GM21528 (cell line): ENCODE results near the gene EXOG.

ENCODE experiments used
- ATAC-seq: cut with Tn5 transposase; IDR thresholded peaks from one replicate; pipeline ENCODE4 v1.9.1; 2021; ENCODE audit warnings: mild to moderate bottlenecking, moderate library complexity; ENCODE audit not compliant: unreplicated experiment, low FRiP score

EXOG gene

GRCh38 chr3:38472342-38472741 is 23.8 kb upstream of the EXOG start:
- ATAC-seq: no peak

- ATAC-seq: no peak
Measured at GRCh38 chr3:38473229-38473628, 22.9 kb upstream of the EXOG start.

GRCh38 chr3:38474928-38475605 is 21.1 kb upstream of the EXOG start:
- no peak for ATAC-seq

- ATAC-seq: no peak
Measured at GRCh38 chr3:38475716-38476115, 20.4 kb upstream of the EXOG start.

GRCh38 chr3:38476157-38476756 is 19.9 kb upstream of the EXOG start:
- no peak for ATAC-seq

GRCh38 chr3:38477057-38477820 is 18.9 kb upstream of the EXOG start:
- no peak for ATAC-seq

GRCh38 chr3:38477839-38478450 is 18.2 kb upstream of the EXOG start:
- ATAC-seq: no peak

- no peak for ATAC-seq
Measured at GRCh38 chr3:38478901-38479300, 17.2 kb upstream of the EXOG start.

GRCh38 chr3:38479431-38480092 is 16.6 kb upstream of the EXOG start:
- peak; percentile 72 for ATAC-seq

GRCh38 chr3:38480093-38480445 is 16.1 kb upstream of the EXOG start:
- no peak for ATAC-seq

GRCh38 chr3:38480930-38481329 is 15.2 kb upstream of the EXOG start:
- ATAC-seq: no peak

GRCh38 chr3:38482951-38483350 is 13.2 kb upstream of the EXOG start:
- no peak for ATAC-seq

GRCh38 chr3:38487323-38487722 is 8.8 kb upstream of the EXOG start:
- peak; percentile 66 for ATAC-seq

- ATAC-seq: no peak
Measured at GRCh38 chr3:38488949-38489348, 7.2 kb upstream of the EXOG start.

GRCh38 chr3:38489766-38490165 is 6.4 kb upstream of the EXOG start:
- no peak for ATAC-seq

- ATAC-seq: no peak
Measured at GRCh38 chr3:38490281-38491030, 5.7 kb upstream of the EXOG start.

- ATAC-seq: no peak
Measured at GRCh38 chr3:38491215-38491614, 4.9 kb upstream of the EXOG start.

- no peak for ATAC-seq
Measured at GRCh38 chr3:38493031-38493430, 3.1 kb upstream of the EXOG start.

- ATAC-seq: no peak
Measured at GRCh38 chr3:38497031-38497430, 891 bp downstream of the EXOG start.
